IPS-11a (cell line): ENCODE results near the gene FAT3.

Experiments used
- H3K4me3 ChIP-seq: one replicate; pipeline ENCODE4 v1.5.1; 2013; ENCODE audit warnings: low read depth, low read length, control low read depth

FAT3 gene

GRCh38 chr11:92224407-92225124, at the start of gene FAT3:
Gene FAT3, plus strand, starts transcription at chr11:92224818. Its CDS starts 127,295 bp downstream, at chr11:92352113.
- H3K4me3 ChIP-seq: peak within 1 kb of the TSS; percentile 83

- H3K4me3 ChIP-seq: no peak overlapping the region
Measured at GRCh38 chr11:92179017-92179670, 45.5 kb upstream of the FAT3 start.

GRCh38 chr11:92180226-92180625, 44.4 kb upstream of the FAT3 start:
- H3K4me3 ChIP-seq: no peak overlapping the region

- H3K4me3 ChIP-seq: no peak overlapping the region
Measured at GRCh38 chr11:92180664-92181251, 43.9 kb upstream of the FAT3 start.

- no peak overlapping the region for H3K4me3 ChIP-seq
Measured at GRCh38 chr11:92190535-92191206, 33.9 kb upstream of the FAT3 start.

- no peak overlapping the region for H3K4me3 ChIP-seq
Measured at GRCh38 chr11:92192141-92192540, 32.5 kb upstream of the FAT3 start.

- H3K4me3 ChIP-seq: no peak overlapping the region
Measured at GRCh38 chr11:92198268-92198667, 26.4 kb upstream of the FAT3 start.

- H3K4me3 ChIP-seq: no peak overlapping the region
Measured at GRCh38 chr11:92199991-92200390, 24.6 kb upstream of the FAT3 start.

- H3K4me3 ChIP-seq: no peak overlapping the region
Measured at GRCh38 chr11:92204731-92205130, 19.9 kb upstream of the FAT3 start.

GRCh38 chr11:92206441-92206840, 18.2 kb upstream of the FAT3 start:
- H3K4me3 ChIP-seq: no peak overlapping the region

- no peak overlapping the region for H3K4me3 ChIP-seq
Measured at GRCh38 chr11:92211576-92212167, 12.9 kb upstream of the FAT3 start.

- H3K4me3 ChIP-seq: no peak overlapping the region
Measured at GRCh38 chr11:92212530-92212929, 12.1 kb upstream of the FAT3 start.

- no peak overlapping the region for H3K4me3 ChIP-seq
Measured at GRCh38 chr11:92216789-92217188, 7.8 kb upstream of the FAT3 start.

- H3K4me3 ChIP-seq: no peak overlapping the region
Measured at GRCh38 chr11:92219476-92219875, 5.1 kb upstream of the FAT3 start.

- no peak overlapping the region for H3K4me3 ChIP-seq
Measured at GRCh38 chr11:92222701-92223100, 1.9 kb upstream of the FAT3 start.

- peak overlapping the region; percentile 83 for H3K4me3 ChIP-seq
Measured at GRCh38 chr11:92224054-92224406, 588 bp upstream of the FAT3 start.

- peak overlapping the region; percentile 83 for H3K4me3 ChIP-seq
Measured at GRCh38 chr11:92225125-92225567, 528 bp downstream of the FAT3 start.

- peak overlapping the region; percentile 83 for H3K4me3 ChIP-seq
Measured at GRCh38 chr11:92225568-92226330, 1.1 kb downstream of the FAT3 start.

- peak overlapping the region; percentile 83 for H3K4me3 ChIP-seq
Measured at GRCh38 chr11:92226331-92227229, 2.0 kb downstream of the FAT3 start.
